ENCODE measurements around the gene DHRS7. TPM values are rescaled to one million over a fixed set of nuclear protein-coding genes. Genes with fewer than 3 reads are reported as not detected.

Gene DHRS7
- total RNA-seq, 1 donor from 2014 or later = 76.5 TPM

- TF ChIP-seq, protein P1, sequence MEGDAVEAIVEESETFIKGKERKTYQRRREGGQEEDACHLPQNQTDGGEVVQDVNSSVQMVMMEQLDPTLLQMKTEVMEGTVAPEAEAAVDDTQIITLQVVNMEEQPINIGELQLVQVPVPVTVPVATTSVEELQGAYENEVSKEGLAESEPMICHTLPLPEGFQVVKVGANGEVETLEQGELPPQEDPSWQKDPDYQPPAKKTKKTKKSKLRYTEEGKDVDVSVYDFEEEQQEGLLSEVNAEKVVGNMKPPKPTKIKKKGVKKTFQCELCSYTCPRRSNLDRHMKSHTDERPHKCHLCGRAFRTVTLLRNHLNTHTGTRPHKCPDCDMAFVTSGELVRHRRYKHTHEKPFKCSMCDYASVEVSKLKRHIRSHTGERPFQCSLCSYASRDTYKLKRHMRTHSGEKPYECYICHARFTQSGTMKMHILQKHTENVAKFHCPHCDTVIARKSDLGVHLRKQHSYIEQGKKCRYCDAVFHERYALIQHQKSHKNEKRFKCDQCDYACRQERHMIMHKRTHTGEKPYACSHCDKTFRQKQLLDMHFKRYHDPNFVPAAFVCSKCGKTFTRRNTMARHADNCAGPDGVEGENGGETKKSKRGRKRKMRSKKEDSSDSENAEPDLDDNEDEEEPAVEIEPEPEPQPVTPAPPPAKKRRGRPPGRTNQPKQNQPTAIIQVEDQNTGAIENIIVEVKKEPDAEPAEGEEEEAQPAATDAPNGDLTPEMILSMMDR (IDR thresholded peaks at IDR 0.05; ENCODE audit: unreplicated experiment) = no peak
Measured at GRCh38 chr14:60175255-60175902, 10.2 kb upstream of the DHRS7 start.

GRCh38 chr14:60174352-60175254, 9.4 kb upstream of the DHRS7 start:
- H3K27me3 Mint-ChIP-seq = peaks cover 8% of the 10 kb centered on the region
- H3K4me1 Mint-ChIP-seq (ENCODE audit: low read depth) = peaks cover 4% of the 10 kb centered on the region
- no peak for DNase-seq (ENCODE audit: low spot score, unreplicated experiment)
- TF ChIP-seq, protein P1 (IDR thresholded peaks at IDR 0.05; ENCODE audit: unreplicated experiment) = no peak
- H3K36me3 Mint-ChIP-seq (ENCODE audit: insufficient read depth) = no peaks in the 10 kb centered on the region
- H3K4me3 Mint-ChIP-seq (ENCODE audit: low read depth) = no peak overlapping the region
- H3K27ac Mint-ChIP-seq = no peak overlapping the region
- H3K9me3 Mint-ChIP-seq (ENCODE audit: low read depth) = peaks cover 8% of the 10 kb centered on the region

More at GRCh38 chr14:60175255-60175902, 10.2 kb upstream of the DHRS7 start:
- H3K9me3 Mint-ChIP-seq (ENCODE audit: low read depth) = peaks cover 8% of the 10 kb centered on the region
- H3K27me3 Mint-ChIP-seq = peaks cover 8% of the 10 kb centered on the region
- no peaks in the 10 kb centered on the region for H3K36me3 Mint-ChIP-seq (ENCODE audit: insufficient read depth)
- no peak overlapping the region for H3K4me3 Mint-ChIP-seq (ENCODE audit: low read depth)
- H3K4me1 Mint-ChIP-seq (ENCODE audit: low read depth) = peaks cover 4% of the 10 kb centered on the region
- DNase-seq (ENCODE audit: low spot score, unreplicated experiment) = no peak
- H3K27ac Mint-ChIP-seq = no peak overlapping the region

DNA sequence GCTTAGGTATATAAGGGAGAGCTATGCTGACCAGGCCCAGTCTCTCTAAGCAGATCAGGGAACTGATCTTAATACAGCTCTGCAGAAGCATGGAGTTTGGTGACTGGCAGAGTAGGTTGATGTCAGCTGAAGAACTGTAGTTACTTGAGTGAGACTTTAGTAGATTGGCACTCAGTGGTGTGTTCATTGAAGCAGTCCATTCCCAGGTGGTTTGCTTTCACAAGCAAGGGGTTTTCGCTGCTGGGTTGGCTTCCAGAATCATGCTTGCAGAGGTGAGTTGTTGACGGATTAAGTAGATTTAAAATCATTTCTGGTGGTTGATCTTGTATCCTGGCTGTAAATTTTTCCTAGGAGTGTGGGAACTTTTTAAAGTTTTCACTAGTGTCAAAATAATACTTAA, 6.5 kb upstream of the DHRS7 start:
- H3K27ac Mint-ChIP-seq = no peak overlapping the region
- no peak overlapping the region for H3K4me3 Mint-ChIP-seq (ENCODE audit: low read depth)
- H3K27me3 Mint-ChIP-seq = peaks cover 8% of the 10 kb centered on the region
- H3K36me3 Mint-ChIP-seq (ENCODE audit: insufficient read depth) = no peaks in the 10 kb centered on the region
- DNase-seq (ENCODE audit: low spot score, unreplicated experiment) = no peak
- H3K4me1 Mint-ChIP-seq (ENCODE audit: low read depth) = peaks cover 4% of the 10 kb centered on the region
- peaks cover 8% of the 10 kb centered on the region for H3K9me3 Mint-ChIP-seq (ENCODE audit: low read depth)
- TF ChIP-seq, protein P1 (IDR thresholded peaks at IDR 0.05; ENCODE audit: unreplicated experiment) = no peak

DNA sequence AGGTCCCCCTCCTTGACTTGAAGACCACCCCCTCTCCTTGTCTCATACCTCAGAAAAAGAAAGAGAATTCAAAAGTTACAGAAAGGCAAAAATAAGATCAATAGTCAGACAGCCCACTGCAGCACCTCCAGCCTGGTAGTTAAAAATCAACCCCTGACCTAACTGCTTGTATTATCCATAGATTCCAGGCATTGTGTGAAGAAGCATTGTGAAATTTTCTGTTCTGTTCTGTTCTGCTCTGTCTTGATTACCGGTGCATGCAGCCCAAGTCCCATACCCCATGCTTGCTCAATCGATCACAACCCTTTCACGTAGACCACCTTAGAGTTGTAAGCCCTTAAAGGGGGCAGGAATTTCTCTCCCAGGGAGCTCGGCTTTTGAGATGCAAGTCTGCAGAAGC, 5.8 kb upstream of the DHRS7 start:
- peaks cover 5% of the 10 kb centered on the region for H3K4me1 Mint-ChIP-seq (ENCODE audit: low read depth)
- peaks cover 8% of the 10 kb centered on the region for H3K9me3 Mint-ChIP-seq (ENCODE audit: low read depth)
- no peak overlapping the region for H3K4me3 Mint-ChIP-seq (ENCODE audit: low read depth)
- H3K36me3 Mint-ChIP-seq (ENCODE audit: insufficient read depth) = no peaks in the 10 kb centered on the region
- TF ChIP-seq, protein P1 (IDR thresholded peaks at IDR 0.05; ENCODE audit: unreplicated experiment) = no peak
- H3K27ac Mint-ChIP-seq = no peak overlapping the region
- DNase-seq (ENCODE audit: low spot score, unreplicated experiment) = no peak
- peaks cover 10% of the 10 kb centered on the region for H3K27me3 Mint-ChIP-seq

DNA sequence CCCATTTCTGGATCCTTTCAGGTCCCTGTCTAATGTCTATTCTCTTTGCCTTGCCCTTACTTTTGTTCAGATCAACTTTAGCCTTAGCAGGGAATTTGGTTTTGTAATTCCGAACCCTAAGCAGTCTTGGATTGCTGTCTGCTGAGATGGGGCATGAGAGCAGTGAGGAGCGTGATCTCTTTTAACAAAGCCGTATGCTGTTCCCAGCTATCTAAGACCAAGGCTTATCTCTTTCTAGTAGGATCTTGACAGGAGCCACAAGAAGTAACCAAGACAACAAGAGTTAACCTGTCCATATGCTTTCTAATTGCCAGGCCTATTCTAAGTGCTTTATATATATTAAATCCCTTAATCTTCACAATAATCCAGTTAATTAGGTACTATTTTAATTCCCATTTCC, 4.5 kb upstream of the DHRS7 start:
- Mint-ChIP-seq H3K27ac (no peak overlapping the region), H3K36me3 (ENCODE audit: insufficient read depth) (no peaks in the 10 kb centered on the region), H3K9me3 (ENCODE audit: low read depth) (peaks cover 8% of the 10 kb centered on the region), H3K4me1 (ENCODE audit: low read depth) (peaks cover 8% of the 10 kb centered on the region), H3K4me3 (ENCODE audit: low read depth) (no peak overlapping the region), H3K27me3 (peaks cover 3% of the 10 kb centered on the region)
- no peak for DNase-seq (ENCODE audit: low spot score, unreplicated experiment)
- TF ChIP-seq, protein P1 (IDR thresholded peaks at IDR 0.05; ENCODE audit: unreplicated experiment) = no peak
